HG03354 (cell line): ENCODE results near the gene DUX4.
"Not testable (repeated sequence)": the region's sequence is repeated elsewhere in the genome, so short reads cannot be mapped to it uniquely, and the experiment has no call there.

Source experiments
- ATAC-seq: cut with Tn5 transposase; IDR thresholded peaks from one replicate; pipeline ENCODE4 v1.9.1; 2021; ENCODE audit warnings: mild to moderate bottlenecking; ENCODE audit not compliant: unreplicated experiment, poor library complexity, severe bottlenecking

The DUX4 gene

GRCh38 chr4:190173428-190173827, at the start of gene DUX4:
TSS of gene DUX4 (plus strand) at chr4:190173774. CDS start at chr4:190173774, 0 bp downstream.
- not testable (repeated sequence) for ATAC-seq

GRCh38 chr4:190175436-190175835, 1.9 kb downstream of the DUX4 start:
- ATAC-seq: not testable (repeated sequence)

- ATAC-seq: peak; percentile 42
These were observed 4.4 kb downstream of the DUX4 start for GRCh38 chr4:190177727-190178605.

- ATAC-seq: not testable (repeated sequence)
These were observed 5.0 kb downstream of the DUX4 start for GRCh38 chr4:190178606-190178990.

GRCh38 chr4:190179030-190179739, 5.6 kb downstream of the DUX4 start:
- ATAC-seq: peak; percentile 67

GRCh38 chr4:190179740-190180094, 6.1 kb downstream of the DUX4 start:
- not testable (repeated sequence) for ATAC-seq

GRCh38 chr4:190180947-190181346, 7.4 kb downstream of the DUX4 start:
- not testable (repeated sequence) for ATAC-seq

GRCh38 chr4:190181481-190182100, 8.0 kb downstream of the DUX4 start:
- ATAC-seq: not testable (repeated sequence)

- not testable (repeated sequence) for ATAC-seq
These were observed 29.9 kb downstream of the DUX4 start for GRCh38 chr4:190203510-190203909.
